H1 (cell line): ENCODE results near the gene UBE2F. TPM values are rescaled to one million over a fixed set of nuclear protein-coding genes. Genes with fewer than 3 reads are reported as not detected.

Source experiments
- ASH2L ChIP-seq: fragments of 200-600, 300-600 bp; sonication (generic); IDR thresholded peaks from one replicate; pipeline ENCODE4 v1.7.1; 2017; ENCODE audit warnings: low read length
- BACH1 ChIP-seq: IDR thresholded peaks from 2 replicates; pipeline ENCODE4 v1.6.1; 2012; ENCODE audit warnings: low read length, improper control_type of control experiment
- EGR1 ChIP-seq: IDR thresholded peaks from 2 replicates; pipeline ENCODE4 v1.6.1; 2011; ENCODE audit warnings: low read depth, low read length, borderline replicate concordance
- GABPA ChIP-seq: IDR thresholded peaks from 2 replicates; pipeline ENCODE4 v1.6.1; 2011; ENCODE audit warnings: mild to moderate bottlenecking, low read length, moderate library complexity, borderline replicate concordance; ENCODE audit not compliant: insufficient read depth
- KDM1A ChIP-seq: fragments of 200-600, 300-600 bp; sonication (generic); IDR thresholded peaks from 2 replicates; pipeline ENCODE4 v1.7.1; 2016; ENCODE audit warnings: mild to moderate bottlenecking, low read length, borderline replicate concordance
- KDM4A ChIP-seq: IDR thresholded peaks from one replicate; pipeline ENCODE4 v1.7.1; 2012; ENCODE audit warnings: low read depth, mild to moderate bottlenecking, moderate library complexity, low read length, inconsistent platforms; ENCODE audit not compliant: severe bottlenecking
- PHF8 ChIP-seq: fragments of 200-600 bp; sonication (generic); conservative IDR thresholded peaks from 2 replicates; pipeline ENCODE4 v1.7.1; 2012; ENCODE audit warnings: low read depth, mild to moderate bottlenecking, inconsistent platforms, low read length, moderate library complexity
- POLR2A ChIP-seq, 2 experiments: IDR thresholded peaks; 1 replicate in 1 of 2; 2 replicates in 1 of 2; pipeline ENCODE4 v1.6.1; 2011; ENCODE audit warnings: low read depth in 2 of 2, low read length in 2 of 2, mild to moderate bottlenecking in 2 of 2; ENCODE audit errors: control extremely low read depth in 1 of 2
- POLR2AphosphoS5 ChIP-seq: IDR thresholded peaks from 2 replicates; pipeline ENCODE4 v1.6.1; 2011; ENCODE audit warnings: low read depth, low read length
- RAD21 ChIP-seq, 2 experiments: IDR thresholded peaks in 1 of 2; conservative IDR thresholded peaks in 1 of 2; 2 replicates each; pipeline ENCODE4 v1.6.1; 2011; ENCODE audit warnings: low read depth in 2 of 2, low read length in 2 of 2, improper control_type of control experiment in 1 of 2, inconsistent platforms in 1 of 2, mild to moderate bottlenecking in 1 of 2, moderate library complexity in 1 of 2
- SIX5 ChIP-seq: IDR thresholded peaks from 2 replicates; pipeline ENCODE4 v1.6.1; 2011; ENCODE audit warnings: mild to moderate bottlenecking, low read depth, low read length
- SP1 ChIP-seq: IDR thresholded peaks from 2 replicates; pipeline ENCODE4 v1.6.1; 2011; ENCODE audit warnings: low read depth, low read length
- TAF1 ChIP-seq: IDR thresholded peaks from 2 replicates; pipeline ENCODE4 v1.6.1; 2011; ENCODE audit warnings: mild to moderate bottlenecking, low read depth, low read length
- TAF7 ChIP-seq: optimal IDR thresholded peaks from 2 replicates; pipeline ENCODE3; 2011; ENCODE audit warnings: low read depth, mild to moderate bottlenecking, inconsistent platforms, low read length, moderate library complexity, borderline replicate concordance
- TBP ChIP-seq: IDR thresholded peaks from 2 replicates; pipeline ENCODE4 v1.6.1; 2011; ENCODE audit warnings: low read depth, low read length, improper control_type of control experiment
- YY1 ChIP-seq: IDR thresholded peaks from 2 replicates; pipeline ENCODE4 v1.6.1; 2011; ENCODE audit warnings: low read depth, mild to moderate bottlenecking, low read length
- ZNF274 ChIP-seq: IDR thresholded peaks from 2 replicates; pipeline ENCODE4 v1.7.0; 2012; ENCODE audit warnings: low read length, borderline replicate concordance; ENCODE audit errors: extremely low read depth
- polyA plus RNA-seq, 7 experiments: library from polyadenylated mRNA; depleted of rRNA in 3 of 7; stranded (reverse) in 5 of 7; unstranded in 2 of 7; fragments of >200 nt in 5 of 7; fragments of 200-250 nt in 2 of 7; gene quantifications; 1 replicate in 5 of 7; 2 replicates in 1 of 7; 4 replicates in 1 of 7; pipeline versions ENCODE4 v1.2.1 to v1.2.3, GENCODE V29; 2011 to 2013; ENCODE audit warnings: missing spikeins in 2 of 7, mixed read lengths in 2 of 7
- total RNA-seq: library from RNA; stranded (reverse); fragmentation: NEBNext Ultra II Directional; extraction: Animal tissue kit (Norgen Biotek cat#: 25700); gene quantifications from 2 replicates; pipeline ENCODE4 v1.2.1, GENCODE V29; 2021
- TF ChIP-seq, protein P1 (sequence below): IDR thresholded peaks from 2 replicates; pipeline ENCODE4 v1.6.1; 2011; ENCODE audit warnings: low read depth, mild to moderate bottlenecking, low read length; ENCODE audit not compliant: insufficient read depth

UBE2F gene
- total and polyA plus RNA-seq, 2 of the 8 experiments (the other 6 are each of a cell fraction or from before 2014, with no cell fraction given): 43.3 to 59.8 TPM

DNA sequence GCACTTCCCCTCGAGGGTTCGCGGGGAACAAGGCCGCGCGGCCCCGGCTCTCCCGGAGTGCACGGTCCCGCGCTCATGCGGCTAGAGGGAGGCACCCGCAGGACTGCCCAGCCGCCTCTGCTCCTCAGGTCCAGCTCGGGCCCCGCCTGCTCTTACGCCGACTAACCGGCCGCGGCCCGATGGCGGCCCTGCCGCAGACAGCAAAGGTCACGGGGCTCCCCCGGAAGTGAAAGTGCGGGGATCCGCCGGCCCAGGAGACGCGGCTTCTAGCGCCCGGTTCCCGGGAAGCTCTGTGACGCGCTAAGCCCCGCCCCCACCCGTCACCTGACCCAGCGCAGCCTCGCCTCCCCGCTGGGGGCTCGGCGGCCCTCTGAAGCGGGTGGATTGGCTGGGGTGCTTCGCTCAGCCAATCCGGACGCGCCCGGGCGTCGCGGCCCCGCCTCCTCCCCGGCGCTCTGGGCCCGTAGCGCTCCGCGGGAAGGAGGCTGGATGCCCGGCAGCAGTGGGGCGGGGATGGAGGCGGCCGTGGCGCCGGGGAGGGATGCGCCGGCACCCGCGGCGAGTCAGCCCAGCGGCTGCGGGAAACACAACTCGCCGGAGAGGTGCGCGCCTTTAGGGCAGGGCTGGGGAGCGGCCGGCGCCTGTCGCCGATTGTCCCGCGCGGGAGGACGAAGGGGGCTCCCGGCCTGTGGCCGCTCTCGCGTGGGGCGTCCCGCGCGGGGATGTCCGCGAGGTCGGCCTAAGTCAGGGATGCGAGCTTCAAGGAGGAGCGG lies 93.9 kb downstream of the UBE2F start, which contains the start of gene SCLY (continued):
- TF ChIP-seq, protein P1, sequence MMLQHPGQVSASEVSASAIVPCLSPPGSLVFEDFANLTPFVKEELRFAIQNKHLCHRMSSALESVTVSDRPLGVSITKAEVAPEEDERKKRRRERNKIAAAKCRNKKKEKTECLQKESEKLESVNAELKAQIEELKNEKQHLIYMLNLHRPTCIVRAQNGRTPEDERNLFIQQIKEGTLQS: peak; percentile 46; the same call in 1 of the 2 replicates
- peak; percentile 84 for TF ChIP-seq TAF1
- peak; percentile 86 for TF ChIP-seq ASH2L
- peak; percentile 29 for TF ChIP-seq KDM4A
- TF ChIP-seq GABPA: peak; percentile 87
- no peak for TF ChIP-seq EGR1
- TF ChIP-seq TAF7: peak; percentile 61
- TF ChIP-seq KDM1A: no peak
- TF ChIP-seq BACH1: peak; percentile 68
- no peak for TF ChIP-seq ZNF274
- TF ChIP-seq RAD21 (IDR thresholded peaks at IDR 0.05 in 1 of 2, conservative IDR thresholded peaks at IDR 0.05 in 1 of 2; ENCODE audit: low read depth in 2 of 2, low read length in 2 of 2): 0 out of 4 replicates have a peak, but pooled peaks of 1 of the 2 experiments have one; percentile 2
- peak; percentile 83 for TF ChIP-seq YY1
- peak; percentile 59; the same call in 1 of the 2 replicates for TF ChIP-seq SP1
- no peak; the same call in 1 of the 2 replicates for TF ChIP-seq POLR2AphosphoS5
- TF ChIP-seq TBP: peak; percentile 55
- TF ChIP-seq PHF8: peak; percentile 95
- TF ChIP-seq POLR2A (IDR thresholded peaks at IDR 0.05; ENCODE audit: control extremely low read depth in 1 of 2, low read depth in 2 of 2, low read length in 2 of 2): peak; percentile 59 to 73; a peak in 2 of 3 replicates
- TF ChIP-seq SIX5: no peak
